ENCODE measurements around the gene PCDHA6. TPM values are rescaled to one million over a fixed set of nuclear protein-coding genes. Genes with fewer than 3 reads are reported as not detected.
"Not testable (repeated sequence)": the region's sequence is repeated elsewhere in the genome, so short reads cannot be mapped to it uniquely, and the experiment has no call there.

PCDHA6 gene
- polyA plus RNA-seq, 4 donors, result 0.12 to 0.27 TPM; not detected in 2

- no peak for FAIRE-seq
These were observed 41.2 kb downstream of the PCDHA6 start, which contains the start of gene PCDHA11 for GRCh38 chr5:140868721-140869554. TSS of gene PCDHA11 (plus strand) at chr5:140868957. CDS start at chr5:140869104, 147 bp downstream.

GRCh38 chr5:140869555-140869886, 41.8 kb downstream of the PCDHA6 start:
- no peaks in the 10 kb centered on the region for H3K4me1 ChIP-seq (ENCODE audit: control insufficient read depth in 3 of 3, insufficient read depth in 2 of 3, low read depth in 1 of 3, low read length in 2 of 3)
- H3K4me3 ChIP-seq (ENCODE audit: low read depth in 1 of 3, low read length in 3 of 3), result no peak overlapping the region
- FAIRE-seq (no peak), DNase-seq (no peak)
- WGBS, 3 donors, result 59 to 63% (median 60%) methylated on average over 5 of the region's 5 CpGs
- no peak overlapping the region for H3K27ac ChIP-seq (ENCODE audit: low read depth in 1 of 3, low read length in 2 of 3)
- H3K36me3 ChIP-seq (ENCODE audit: control insufficient read depth in 3 of 3, insufficient read depth in 2 of 3, low read depth in 1 of 3, low read length in 3 of 3), result no peaks in the 10 kb centered on the region
- no peaks in the 10 kb centered on the region for H3K27me3 ChIP-seq (ENCODE audit: control insufficient read depth in 3 of 3, insufficient read depth in 3 of 3, low read length in 3 of 3)
- H3K9me3 ChIP-seq (ENCODE audit: control insufficient read depth in 2 of 2, insufficient read depth in 1 of 2, low read depth in 1 of 2, low read length in 1 of 2), result peaks cover 3 to 32% of the 10 kb centered on the region in 2 donors

More at GRCh38 chr5:140868721-140869554, 41.2 kb downstream of the PCDHA6 start, which contains the start of gene PCDHA11:
- H3K9me3 ChIP-seq (ENCODE audit: control insufficient read depth in 2 of 2, insufficient read depth in 1 of 2, low read depth in 1 of 2, low read length in 1 of 2), result peaks cover 3 to 32% of the 10 kb centered on the region in 2 donors
- WGBS, 3 donors, result 18 to 40% (median 34%) methylated on average over 41 of the region's 41 CpGs
- no peak within 1 kb of the TSS for H3K27ac ChIP-seq (ENCODE audit: low read depth in 1 of 3, low read length in 2 of 3)
- no peaks in the 10 kb centered on the region for H3K36me3 ChIP-seq (ENCODE audit: control insufficient read depth in 3 of 3, insufficient read depth in 2 of 3, low read depth in 1 of 3, low read length in 3 of 3)
- no peaks in the 10 kb centered on the region for H3K4me1 ChIP-seq (ENCODE audit: control insufficient read depth in 3 of 3, insufficient read depth in 2 of 3, low read depth in 1 of 3, low read length in 2 of 3)
- DNase-seq, result no peak
- H3K4me3 ChIP-seq (ENCODE audit: low read depth in 1 of 3, low read length in 3 of 3), result no peak within 1 kb of the TSS
- no peaks in the 10 kb centered on the region for H3K27me3 ChIP-seq (ENCODE audit: control insufficient read depth in 3 of 3, insufficient read depth in 3 of 3, low read length in 3 of 3)

GRCh38 chr5:140870221-140871201, 42.8 kb downstream of the PCDHA6 start:
- WGBS, 3 donors, result 58 to 78% (median 74%) methylated on average over 109 to 114 of the region's 114 CpGs

GRCh38 chr5:140875085-140876065, 47.6 kb downstream of the PCDHA6 start, which contains the start of gene PCDHA12:
TSS of gene PCDHA12 (plus strand) at chr5:140875308. CDS start at chr5:140875473, 165 bp downstream.
- Histone ChIP-seq H3K36me3 (ENCODE audit: control insufficient read depth in 3 of 3, insufficient read depth in 2 of 3, low read depth in 1 of 3, low read length in 3 of 3) (no peaks in the 10 kb centered on the region), H3K4me1 (ENCODE audit: control insufficient read depth in 3 of 3, insufficient read depth in 2 of 3, low read depth in 1 of 3, low read length in 2 of 3) (no peaks in the 10 kb centered on the region), H3K27me3 (ENCODE audit: control insufficient read depth in 3 of 3, insufficient read depth in 3 of 3, low read length in 3 of 3) (peaks cover 0 to 6% (median 0%) of the 10 kb centered on the region in 3 donors), H3K9me3 (ENCODE audit: control insufficient read depth in 2 of 2, insufficient read depth in 1 of 2, low read depth in 1 of 2, low read length in 1 of 2) (peaks cover 4 to 43% of the 10 kb centered on the region in 2 donors), H3K27ac (ENCODE audit: low read depth in 1 of 3, low read length in 2 of 3) (no peak within 1 kb of the TSS), H3K4me3 (ENCODE audit: low read depth in 1 of 3, low read length in 3 of 3) (no peak within 1 kb of the TSS)
- DNase-seq, result no peak
- 22 to 39% (median 37%) methylated on average over 46 to 47 of the region's 47 CpGs for WGBS, 3 donors
- FAIRE-seq, result no peak

More at GRCh38 chr5:140870221-140871201, 42.8 kb downstream of the PCDHA6 start:
- Histone ChIP-seq H3K36me3 (ENCODE audit: control insufficient read depth in 3 of 3, insufficient read depth in 2 of 3, low read depth in 1 of 3, low read length in 3 of 3) (no peaks in the 10 kb centered on the region), H3K27ac (ENCODE audit: low read depth in 1 of 3, low read length in 2 of 3) (no peak overlapping the region), H3K4me3 (ENCODE audit: low read depth in 1 of 3, low read length in 3 of 3) (no peak overlapping the region), H3K27me3 (ENCODE audit: control insufficient read depth in 3 of 3, insufficient read depth in 3 of 3, low read length in 3 of 3) (no peaks in the 10 kb centered on the region), H3K4me1 (ENCODE audit: control insufficient read depth in 3 of 3, insufficient read depth in 2 of 3, low read depth in 1 of 3, low read length in 2 of 3) (no peaks in the 10 kb centered on the region), H3K9me3 (ENCODE audit: control insufficient read depth in 2 of 2, insufficient read depth in 1 of 2, low read depth in 1 of 2, low read length in 1 of 2) (peaks cover 3 to 37% of the 10 kb centered on the region in 2 donors)
- FAIRE-seq (no peak), DNase-seq (no peak)

- H3K36me3 ChIP-seq (ENCODE audit: control insufficient read depth in 3 of 3, insufficient read depth in 2 of 3, low read depth in 1 of 3, low read length in 3 of 3); FAIRE-seq; H3K4me1 ChIP-seq (ENCODE audit: control insufficient read depth in 3 of 3, insufficient read depth in 2 of 3, low read depth in 1 of 3, low read length in 2 of 3); DNase-seq; H3K27ac ChIP-seq (ENCODE audit: low read depth in 1 of 3, low read length in 2 of 3); H3K4me3 ChIP-seq (ENCODE audit: low read depth in 1 of 3, low read length in 3 of 3); H3K27me3 ChIP-seq (ENCODE audit: control insufficient read depth in 3 of 3, insufficient read depth in 3 of 3, low read length in 3 of 3): not testable (repeated sequence)
- H3K9me3 ChIP-seq (ENCODE audit: control insufficient read depth in 2 of 2, insufficient read depth in 1 of 2, low read depth in 1 of 2, low read length in 1 of 2), result peaks cover 1 to 34% of the 10 kb centered on the region in 2 donors
- WGBS, 3 donors, result 49 to 75% (median 71%) methylated on average over 70 to 80 of the region's 80 CpGs
These were observed 48.9 kb downstream of the PCDHA6 start for GRCh38 chr5:140876541-140877261.

GRCh38 chr5:140877262-140877581, 49.5 kb downstream of the PCDHA6 start:
- Histone ChIP-seq H3K9me3 (ENCODE audit: control insufficient read depth in 2 of 2, insufficient read depth in 1 of 2, low read depth in 1 of 2, low read length in 1 of 2) (peaks cover 1 to 34% of the 10 kb centered on the region in 2 donors), H3K4me3 (ENCODE audit: low read depth in 1 of 3, low read length in 3 of 3) (no peak overlapping the region), H3K27ac (ENCODE audit: low read depth in 1 of 3, low read length in 2 of 3) (no peak overlapping the region), H3K36me3 (ENCODE audit: control insufficient read depth in 3 of 3, insufficient read depth in 2 of 3, low read depth in 1 of 3, low read length in 3 of 3) (no peaks in the 10 kb centered on the region), H3K4me1 (ENCODE audit: control insufficient read depth in 3 of 3, insufficient read depth in 2 of 3, low read depth in 1 of 3, low read length in 2 of 3) (no peaks in the 10 kb centered on the region), H3K27me3 (ENCODE audit: control insufficient read depth in 3 of 3, insufficient read depth in 3 of 3, low read length in 3 of 3) (peaks cover 0 to 6% (median 0%) of the 10 kb centered on the region in 3 donors)
- FAIRE-seq (no peak), DNase-seq (no peak)
- 54 to 76% (median 67%) methylated on average over 37 of the region's 37 CpGs for WGBS, 3 donors

All from small intestine (tissue), 7 donors.